Caco-2 (cell line): ENCODE measurements around the gene MFNG. TPM values are rescaled to one million over a fixed set of nuclear protein-coding genes. Genes with fewer than 3 reads are reported as not detected.
A peak's percentile ranks its signal among the peaks of the same experiment; 100 is the strongest.

Experiments used
- BruUV-seq: library from RNA; stranded (reverse); fragments of 400-500 nt; replicated peaks from 2 replicates; lab custom pipeline; 2021; lab: Mats Ljungman, UMichigan
- CTCF ChIA-PET: fragments of 300-600 bp; sonication (Branson Sonifier 250); formaldehyde crosslinking; loops from one replicate; lab custom pipeline; 2022; ENCODE audit warnings: antibody characterized with exemption; lab: Charles Lee
- POLR2A ChIA-PET: fragments of 300-600 bp; sonication (Branson Sonifier 250); formaldehyde crosslinking; loops from one replicate; lab custom pipeline; 2022; ENCODE audit warnings: antibody characterized with exemption; lab: Charles Lee
- DNase-seq, 2 experiments: peaks; one replicate each; pipeline versions ENCODE4 v3.0.0 to v3.0.0-alpha.2; 2020 to 2022
- H3K27me3 ChIP-seq: replicated peaks from 2 replicates; pipeline ENCODE4 v1.6.0; 2011; ENCODE audit warnings: low read length; ENCODE audit not compliant: control insufficient read depth, insufficient read depth
- H3K36me3 ChIP-seq: 2 replicates; pipeline ENCODE4 v1.5.1; 2011; ENCODE audit warnings: low read length; ENCODE audit not compliant: control insufficient read depth, insufficient read depth
- H3K4me1 ChIP-seq: fragments of 250-450 bp; sonication (Bioruptor Pico); 2 replicates; pipeline ENCODE4 v1.5.1; 2020; ENCODE audit warnings: mild to moderate bottlenecking
- H3K4me3 ChIP-seq: 2 replicates; pipeline ENCODE4 v1.5.1; 2011; ENCODE audit warnings: low read depth, mild to moderate bottlenecking, control low read depth, low read length
- H3K9me3 ChIP-seq: fragments of 250-450 bp; sonication (Bioruptor Pico); 2 replicates; pipeline ENCODE4 v1.5.1; 2020; ENCODE audit warnings: mild to moderate bottlenecking, moderate library complexity
- H3K27ac Mint-ChIP-seq: one replicate; pipeline ENCODE4 v1.8.0; 2022; ENCODE audit warnings: mixed read lengths; ENCODE audit not compliant: unreplicated experiment
- H3K27me3 Mint-ChIP-seq: one replicate; pipeline ENCODE4 v1.8.0; 2022; ENCODE audit warnings: mixed read lengths; ENCODE audit not compliant: insufficient read depth, unreplicated experiment
- H3K36me3 Mint-ChIP-seq: one replicate; pipeline ENCODE4 v1.8.0; 2022; ENCODE audit warnings: mild to moderate bottlenecking, mixed read lengths; ENCODE audit not compliant: insufficient read depth, unreplicated experiment
- H3K4me1 Mint-ChIP-seq: one replicate; pipeline ENCODE4 v1.8.0; 2022; ENCODE audit warnings: low read depth, mixed read lengths; ENCODE audit not compliant: unreplicated experiment
- H3K4me3 Mint-ChIP-seq: one replicate; pipeline ENCODE4 v1.8.0; 2022; ENCODE audit warnings: mild to moderate bottlenecking, moderate library complexity, mixed read lengths; ENCODE audit not compliant: unreplicated experiment
- H3K9me3 Mint-ChIP-seq: one replicate; pipeline ENCODE4 v1.8.0; 2022; ENCODE audit warnings: mixed read lengths; ENCODE audit not compliant: unreplicated experiment
- intact Hi-C: fragments of 100-400 bp; cut with micrococcal nuclease; formaldehyde crosslinking; loops from one replicate; pipeline ENCODE4 v1.10.0; 2022; ENCODE audit not compliant: unreplicated experiment
- total RNA-seq: library from RNA; stranded (reverse); gene quantifications from 2 replicates; pipeline ENCODE4 v1.2.3, GENCODE V29; 2022
- TF ChIP-seq, protein P1 (sequence below), 2 experiments: fragments of 200-600 bp in 1 of 2; IDR thresholded peaks; 1 replicate in 1 of 2; 2 replicates in 1 of 2; pipeline versions ENCODE4 v1.5.1 to v1.8.0; 2011 to 2022; ENCODE audit warnings: antibody characterized with exemption in 1 of 2, control low read depth in 1 of 2, inconsistent platforms in 1 of 2, low read depth in 1 of 2, low read length in 1 of 2, mild to moderate bottlenecking in 1 of 2, moderate library complexity in 1 of 2; ENCODE audit not compliant: insufficient read depth in 1 of 2, severe bottlenecking in 1 of 2, unreplicated experiment in 1 of 2

The MFNG gene
- total RNA-seq, 1 experiment from 2014 or later = 3.6 TPM

DNA sequence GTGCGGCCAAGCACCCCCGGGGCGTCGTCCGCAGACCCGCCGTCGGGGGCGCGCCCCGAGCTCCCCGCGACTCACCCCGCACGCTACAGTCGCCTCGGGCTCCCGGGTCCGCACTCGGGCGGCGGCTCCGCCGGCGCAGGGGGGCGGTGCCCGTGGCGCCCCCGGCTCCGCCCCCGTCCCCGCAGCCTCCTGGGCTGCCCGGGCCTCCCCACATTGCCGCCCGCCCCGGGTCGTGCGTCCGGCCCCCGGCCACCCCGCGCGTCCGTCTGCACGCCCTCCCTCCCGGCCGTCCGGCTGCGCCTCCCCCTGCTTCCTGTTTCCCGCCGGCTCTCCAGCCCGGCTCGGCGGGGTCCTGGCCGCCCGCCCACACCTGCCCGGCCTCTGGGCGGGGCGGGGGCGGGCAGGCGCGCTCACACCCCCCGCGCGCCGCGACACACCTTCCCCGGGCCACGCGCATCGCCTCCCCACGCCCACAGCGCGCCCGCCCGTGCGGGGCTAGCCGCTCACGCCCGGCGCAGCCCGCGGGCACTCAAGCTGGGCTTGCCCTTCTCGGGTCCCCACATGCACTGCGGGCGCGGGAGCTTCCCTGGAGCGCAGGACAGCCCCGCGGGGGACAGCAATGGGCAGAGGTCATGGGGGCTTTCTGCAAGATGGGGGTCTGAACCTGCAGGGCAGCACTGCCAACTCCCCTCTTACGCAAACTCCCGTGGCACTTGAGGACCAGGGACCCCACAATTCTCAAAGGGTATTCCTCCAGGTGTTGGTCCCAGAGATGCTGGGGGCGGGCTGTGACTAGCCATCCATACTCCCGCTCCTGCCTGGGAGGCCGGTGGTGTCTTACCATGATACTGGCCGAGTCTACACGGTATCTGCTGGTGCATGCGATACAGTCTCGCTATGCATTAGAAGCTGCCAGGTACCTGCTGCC lies 33.3 kb upstream of the MFNG start, which contains the start of gene CARD10:
Gene CARD10 (minus strand): TSS at position 148 of the 928 bp plus-strand sequence. CDS start 215 bp downstream, outside the sequence.
- Mint-ChIP-seq H3K4me3 (peak within 1 kb of the TSS; percentile 86), H3K4me1 (peaks cover 14% of the 10 kb centered on the region), H3K27me3 (no peaks in the 10 kb centered on the region), H3K27ac (peak within 1 kb of the TSS; percentile 69), H3K9me3 (no peaks in the 10 kb centered on the region), H3K36me3 (peaks cover 13% of the 10 kb centered on the region)
- H3K36me3 ChIP-seq = peaks cover 3% of the 10 kb centered on the region; the same call in 1 of the 2 replicates
- intact Hi-C loops = loop anchor here (2.0 kb wide), 1 partner anchor 17 kb away; no protein-coding TSS in a partner anchor
- ChIA-PET CTCF (interaction anchor here (0.7 to 1.4 kb wide), 2 partner anchors 18 to 47 kb away, joined by 3 to 5 read pairs; no protein-coding TSS in a partner anchor), POLR2A (interaction anchor here (1.6 kb wide), 1 partner anchor 18 kb away, joined by 5 read pairs; no protein-coding TSS in a partner anchor)
- no peaks in the 10 kb centered on the region for H3K9me3 ChIP-seq
- H3K27me3 ChIP-seq = no peaks in the 10 kb centered on the region
- peak within 1 kb of the TSS; percentile 63 for H3K4me3 ChIP-seq
- peaks cover 12% of the 10 kb centered on the region; the same call in 1 of the 2 replicates for H3K4me1 ChIP-seq
- DNase-seq = peak in 1 of 2 experiments; percentile 63
- no TSS peak for BruUV-seq
- TF ChIP-seq, protein P1, sequence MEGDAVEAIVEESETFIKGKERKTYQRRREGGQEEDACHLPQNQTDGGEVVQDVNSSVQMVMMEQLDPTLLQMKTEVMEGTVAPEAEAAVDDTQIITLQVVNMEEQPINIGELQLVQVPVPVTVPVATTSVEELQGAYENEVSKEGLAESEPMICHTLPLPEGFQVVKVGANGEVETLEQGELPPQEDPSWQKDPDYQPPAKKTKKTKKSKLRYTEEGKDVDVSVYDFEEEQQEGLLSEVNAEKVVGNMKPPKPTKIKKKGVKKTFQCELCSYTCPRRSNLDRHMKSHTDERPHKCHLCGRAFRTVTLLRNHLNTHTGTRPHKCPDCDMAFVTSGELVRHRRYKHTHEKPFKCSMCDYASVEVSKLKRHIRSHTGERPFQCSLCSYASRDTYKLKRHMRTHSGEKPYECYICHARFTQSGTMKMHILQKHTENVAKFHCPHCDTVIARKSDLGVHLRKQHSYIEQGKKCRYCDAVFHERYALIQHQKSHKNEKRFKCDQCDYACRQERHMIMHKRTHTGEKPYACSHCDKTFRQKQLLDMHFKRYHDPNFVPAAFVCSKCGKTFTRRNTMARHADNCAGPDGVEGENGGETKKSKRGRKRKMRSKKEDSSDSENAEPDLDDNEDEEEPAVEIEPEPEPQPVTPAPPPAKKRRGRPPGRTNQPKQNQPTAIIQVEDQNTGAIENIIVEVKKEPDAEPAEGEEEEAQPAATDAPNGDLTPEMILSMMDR (IDR thresholded peaks at IDR 0.05; ENCODE audit: insufficient read depth in 1 of 2, low read depth in 1 of 2, low read length in 1 of 2, severe bottlenecking in 1 of 2, unreplicated experiment in 1 of 2) = no peak

DNA sequence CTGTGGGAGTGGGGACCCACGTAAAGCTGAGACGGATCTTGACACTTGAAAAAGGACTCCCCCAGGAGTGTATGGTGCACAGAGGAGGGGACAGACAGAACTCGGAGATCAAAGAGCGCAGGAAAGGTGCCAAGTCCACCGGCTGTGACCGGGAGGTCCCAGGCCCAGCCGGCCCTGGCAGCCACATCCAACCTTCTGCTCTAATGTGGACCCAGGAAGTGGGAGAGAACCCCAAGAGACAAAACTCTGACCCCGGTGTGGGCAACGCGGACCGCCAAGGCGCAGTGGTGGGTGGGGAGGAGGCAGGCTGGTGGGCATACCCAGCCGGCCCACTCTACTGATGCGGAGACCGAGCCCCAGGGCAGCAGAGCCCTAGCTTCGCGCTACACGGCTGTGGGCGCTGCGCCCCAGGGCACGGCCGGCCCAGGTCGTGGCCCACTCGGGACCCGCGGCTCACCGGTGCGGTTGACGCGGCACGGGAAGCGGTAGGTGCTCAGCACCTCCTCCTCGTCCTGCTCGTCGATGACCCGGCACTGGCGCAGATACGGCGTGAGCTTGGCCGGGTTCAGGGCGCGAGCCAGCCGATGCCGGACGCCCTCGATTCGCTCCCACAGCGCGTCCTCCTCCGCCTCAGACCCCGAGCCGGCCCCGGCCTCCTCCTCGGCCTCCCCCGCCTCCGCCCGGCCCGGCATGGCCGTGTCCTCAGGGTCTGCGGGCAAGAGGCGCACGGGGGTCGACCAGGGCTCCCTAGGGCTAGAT lies 32.5 kb upstream of the MFNG start:
- Mint-ChIP-seq H3K27ac (peak overlapping the region; percentile 69), H3K4me3 (peak overlapping the region; percentile 86), H3K4me1 (peaks cover 14% of the 10 kb centered on the region), H3K27me3 (no peaks in the 10 kb centered on the region), H3K9me3 (no peaks in the 10 kb centered on the region), H3K36me3 (peaks cover 13% of the 10 kb centered on the region)
- POLR2A ChIA-PET = interaction anchor here (1.6 kb wide), 1 partner anchor 17 kb away, joined by 5 read pairs; no protein-coding TSS in a partner anchor
- intact Hi-C loops = loop anchor here (2.0 kb wide), 1 partner anchor 16 kb away; no protein-coding TSS in a partner anchor
- Histone ChIP-seq H3K9me3 (no peaks in the 10 kb centered on the region), H3K27me3 (no peaks in the 10 kb centered on the region), H3K4me1 (peaks cover 12% of the 10 kb centered on the region; the same call in 1 of the 2 replicates), H3K4me3 (peak overlapping the region; percentile 63), H3K36me3 (peaks cover 6% of the 10 kb centered on the region; the same call in 1 of the 2 replicates)
- no TSS peak for BruUV-seq
- CTCF ChIA-PET = interaction anchor here (0.7 to 1.4 kb wide), 2 partner anchors 17 to 46 kb away, joined by 3 to 5 read pairs; no protein-coding TSS in a partner anchor
- TF ChIP-seq, protein P1 (IDR thresholded peaks at IDR 0.05; ENCODE audit: insufficient read depth in 1 of 2, low read depth in 1 of 2, low read length in 1 of 2, severe bottlenecking in 1 of 2, unreplicated experiment in 1 of 2) = no peak
- DNase-seq = no peak
